GM19193 (cell line): ENCODE results near the gene ARHGEF12.

Source experiments
- POLR2A ChIP-seq: IDR thresholded peaks from 4 replicates; pipeline ENCODE4 v1.6.1; 2011; ENCODE audit not compliant: insufficient read depth, insufficient read length; ENCODE audit errors: extremely low read depth

Gene ARHGEF12

GRCh38 chr11:120529911-120530310 lies 193.7 kb downstream of the ARHGEF12 start:
- no peak for TF ChIP-seq POLR2A

- no peak for TF ChIP-seq POLR2A
These were observed 196.0 kb downstream of the ARHGEF12 start for GRCh38 chr11:120532082-120532831.

- TF ChIP-seq POLR2A, result no peak
These were observed 196.6 kb downstream of the ARHGEF12 start for GRCh38 chr11:120532832-120533196.

GRCh38 chr11:120536091-120536796 lies 200.0 kb downstream of the ARHGEF12 start:
- no peak for TF ChIP-seq POLR2A

- TF ChIP-seq POLR2A, result no peak
These were observed 200.6 kb downstream of the ARHGEF12 start for GRCh38 chr11:120536797-120537169.

- TF ChIP-seq POLR2A, result no peak
These were observed 201.8 kb downstream of the ARHGEF12 start for GRCh38 chr11:120537996-120538395.

- no peak for TF ChIP-seq POLR2A
These were observed 202.5 kb downstream of the ARHGEF12 start for GRCh38 chr11:120538707-120539106.
